GM20431 (cell line): ENCODE measurements around the gene MUC20.

Experiments
- in situ Hi-C: fragments of 300-500 bp; cut with MseI, MboI; formaldehyde crosslinking; loops from one replicate; pipeline ENCODE4 v1.15.0; 2020; ENCODE audit warnings: low sequenced_read_pairs; ENCODE audit not compliant: unreplicated experiment

Gene MUC20

GRCh38 chr3:195752546-195753331, 32.0 kb downstream of the MUC20 start:
- in situ Hi-C loops: no loop called here

- in situ Hi-C loops: no loop called here
Measured at GRCh38 chr3:195753581-195753980, 32.8 kb downstream of the MUC20 start.

GRCh38 chr3:195754141-195754540, 33.4 kb downstream of the MUC20 start:
- in situ Hi-C loops: no loop called here

- in situ Hi-C loops: no loop called here
Measured at GRCh38 chr3:195754906-195755305, 34.1 kb downstream of the MUC20 start.

- in situ Hi-C loops: no loop called here
Measured at GRCh38 chr3:195755391-195755790, 34.6 kb downstream of the MUC20 start.

- in situ Hi-C loops: no loop called here
Measured at GRCh38 chr3:195755791-195756676, 35.3 kb downstream of the MUC20 start.

- in situ Hi-C loops: no loop called here
Measured at GRCh38 chr3:195757438-195757770, 36.6 kb downstream of the MUC20 start.

GRCh38 chr3:195757827-195758226, 37.0 kb downstream of the MUC20 start:
- in situ Hi-C loops: no loop called here

- in situ Hi-C loops: no loop called here
Measured at GRCh38 chr3:195758721-195759353, 38.1 kb downstream of the MUC20 start.

- in situ Hi-C loops: no loop called here
Measured at GRCh38 chr3:195760345-195761122, 39.8 kb downstream of the MUC20 start.

GRCh38 chr3:195761123-195761566, 40.4 kb downstream of the MUC20 start:
- in situ Hi-C loops: no loop called here

- in situ Hi-C loops: no loop called here
Measured at GRCh38 chr3:195761567-195762248, 40.9 kb downstream of the MUC20 start.

- in situ Hi-C loops: no loop called here
Measured at GRCh38 chr3:195762249-195762585, 41.4 kb downstream of the MUC20 start.

GRCh38 chr3:195762611-195763010, 41.8 kb downstream of the MUC20 start:
- in situ Hi-C loops: no loop called here

- in situ Hi-C loops: no loop called here
Measured at GRCh38 chr3:195763076-195763830, 42.5 kb downstream of the MUC20 start.

- in situ Hi-C loops: no loop called here
Measured at GRCh38 chr3:195763843-195764825, 43.4 kb downstream of the MUC20 start.

GRCh38 chr3:195764961-195765706, 44.4 kb downstream of the MUC20 start:
- in situ Hi-C loops: no loop called here
